GM18505 (cell line): ENCODE data around the gene MAS1.
"Not testable (repeated sequence)": the region's sequence is repeated elsewhere in the genome, so short reads cannot be mapped to it uniquely, and the experiment has no call there.

Experiments
- ATAC-seq: cut with Tn5 transposase; IDR thresholded peaks from one replicate; pipeline ENCODE4 v1.9.1; 2021; ENCODE audit not compliant: unreplicated experiment
- POLR2A ChIP-seq: IDR thresholded peaks from 4 replicates; pipeline ENCODE4 v1.6.1; 2011; ENCODE audit warnings: borderline replicate concordance; ENCODE audit not compliant: insufficient read depth, insufficient read length; ENCODE audit errors: extremely low read depth

The MAS1 gene

GRCh38 chr6:159913862-159914564 lies 23.2 kb downstream of the MAS1 start:
- no peak for TF ChIP-seq POLR2A
- no peak for ATAC-seq

- ATAC-seq, result no peak
- no peak for TF ChIP-seq POLR2A
Observed at GRCh38 chr6:159914565-159914923, 23.8 kb downstream of the MAS1 start.

- no peak for TF ChIP-seq POLR2A
Observed at GRCh38 chr6:159915397-159915796, 24.6 kb downstream of the MAS1 start.

GRCh38 chr6:159916237-159916636 lies 25.4 kb downstream of the MAS1 start:
- no peak for ATAC-seq
- TF ChIP-seq POLR2A, result no peak

More at GRCh38 chr6:159915397-159915796, 24.6 kb downstream of the MAS1 start:
- ATAC-seq, result no peak

- no peak for ATAC-seq
Observed at GRCh38 chr6:159916752-159917151, 26.0 kb downstream of the MAS1 start.

GRCh38 chr6:159919011-159919511 lies 28.3 kb downstream of the MAS1 start:
- ATAC-seq, result no peak
- no peak for TF ChIP-seq POLR2A

More at GRCh38 chr6:159916752-159917151, 26.0 kb downstream of the MAS1 start:
- TF ChIP-seq POLR2A, result no peak

- no peak for ATAC-seq
- TF ChIP-seq POLR2A, result no peak
Observed at GRCh38 chr6:159919800-159920199, 29.0 kb downstream of the MAS1 start.

DNA sequence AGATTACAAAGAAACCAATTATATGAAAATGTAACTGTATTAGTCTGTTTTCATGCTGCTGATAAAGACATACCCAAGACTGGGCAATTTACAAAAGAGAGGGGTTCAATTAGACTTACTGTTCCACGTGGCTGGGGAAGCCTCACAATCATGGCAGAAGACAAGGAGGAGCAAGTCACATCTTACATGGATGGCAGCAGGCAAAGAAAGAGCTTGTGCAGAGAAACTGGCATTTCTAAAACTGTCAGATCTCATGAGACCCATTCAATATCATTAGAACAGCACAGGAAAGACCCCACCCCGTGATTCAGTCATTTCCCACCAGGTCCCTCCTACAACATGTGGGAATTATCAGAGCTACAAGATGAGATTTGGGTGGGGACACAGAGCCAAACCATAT lies 33.4 kb downstream of the MAS1 start:
- ATAC-seq, result not testable (repeated sequence)

- no peak for ATAC-seq
- TF ChIP-seq POLR2A, result no peak
Observed at GRCh38 chr6:159926542-159927203, 35.9 kb downstream of the MAS1 start.

DNA sequence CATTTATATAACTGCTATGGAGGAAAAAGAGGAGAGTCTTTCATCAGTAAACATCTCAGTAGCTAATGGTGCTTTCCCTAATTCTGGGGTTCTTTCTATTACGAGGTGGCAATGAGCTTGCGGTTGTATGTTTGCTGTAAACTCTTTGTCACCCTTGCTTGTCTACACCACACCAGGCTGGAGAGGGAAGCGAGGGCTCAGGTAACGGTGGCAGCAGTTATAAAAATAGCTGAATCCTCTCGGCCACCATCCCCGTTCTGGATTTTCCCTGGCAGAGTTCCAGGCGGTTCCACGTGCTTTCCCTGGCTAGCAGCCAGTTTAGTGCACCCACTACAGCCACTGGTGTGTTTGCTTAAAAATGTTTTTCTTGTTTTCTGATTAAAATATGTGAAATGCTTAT lies 39.0 kb downstream of the MAS1 start:
- ATAC-seq, result peak; percentile 28
- no peak for TF ChIP-seq POLR2A

- no peak for TF ChIP-seq POLR2A
- ATAC-seq, result peak; percentile 94
Observed at GRCh38 chr6:159931112-159931511, 40.3 kb downstream of the MAS1 start.

DNA sequence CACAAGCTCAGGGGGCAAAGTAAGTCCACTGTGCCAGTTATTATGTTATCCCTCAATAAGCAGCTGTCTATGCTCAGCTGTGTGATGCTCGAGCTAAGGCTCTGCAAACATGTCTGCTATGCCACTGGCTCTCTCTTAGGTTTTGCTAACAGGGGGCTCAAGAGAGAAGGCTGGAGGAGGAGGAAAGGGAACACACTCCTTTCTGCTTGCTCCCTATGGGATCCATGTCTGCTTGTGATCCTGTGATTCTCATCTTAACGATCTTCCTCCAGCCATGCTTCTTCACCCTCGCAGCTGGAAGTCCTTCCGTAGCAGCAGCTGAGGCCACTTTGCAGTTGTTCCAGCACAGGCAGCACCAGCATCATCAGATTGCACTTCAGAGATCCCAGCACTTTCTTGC lies 41.1 kb downstream of the MAS1 start:
- ATAC-seq, result peak; percentile 1
- TF ChIP-seq POLR2A, result no peak

- no peak for ATAC-seq
- TF ChIP-seq POLR2A, result no peak
Observed at GRCh38 chr6:159933077-159933476, 42.3 kb downstream of the MAS1 start.

- no peak for TF ChIP-seq POLR2A
- no peak for ATAC-seq
Observed at GRCh38 chr6:159934181-159934580, 43.4 kb downstream of the MAS1 start.
